Spleen (tissue), 7 donors: ENCODE results near the gene DICER1.

Experiments
- POLR2A ChIP-seq, 3 donors: fragments of 450-650 bp; IDR thresholded peaks; one replicate each; pipeline ENCODE4 v1.5.1; 2017; ENCODE audit warnings: antibody characterized with exemption in 3 of 3, mild to moderate bottlenecking in 1 of 3
- POLR2AphosphoS5 ChIP-seq, 3 donors: sonication (generic); formaldehyde crosslinking; IDR thresholded peaks; one replicate each; pipeline ENCODE4 v1.5.1; 2017; ENCODE audit warnings: antibody characterized with exemption in 3 of 3
- TF ChIP-seq, protein P1 (sequence below), 11 experiments: fragments of 200-600 bp in 7 of 11; fragments of 450-650 bp in 4 of 11; sonication (generic) in 4 of 11; IDR thresholded peaks in 8 of 11; conservative IDR thresholded peaks in 3 of 11; 1 replicate in 7 of 11; 2 replicates in 4 of 11; pipeline versions ENCODE4 v1.4.0 to v1.8.0; 2016 to 2021; ENCODE audit warnings: antibody characterized with exemption in 11 of 11, inconsistent platforms in 4 of 11, mild to moderate bottlenecking in 1 of 11
- donor health status: DM: no; HTN: no; CAD: no; lungs with moderate emphysema.
- donor health status: DM: no; HTN: no; CAD: no.
- donor health status: DM: no; HTN: no; CAD: no.

- no peak for TF ChIP-seq POLR2AphosphoS5 (IDR thresholded peaks at IDR 0.05)
- TF ChIP-seq, protein P1, sequence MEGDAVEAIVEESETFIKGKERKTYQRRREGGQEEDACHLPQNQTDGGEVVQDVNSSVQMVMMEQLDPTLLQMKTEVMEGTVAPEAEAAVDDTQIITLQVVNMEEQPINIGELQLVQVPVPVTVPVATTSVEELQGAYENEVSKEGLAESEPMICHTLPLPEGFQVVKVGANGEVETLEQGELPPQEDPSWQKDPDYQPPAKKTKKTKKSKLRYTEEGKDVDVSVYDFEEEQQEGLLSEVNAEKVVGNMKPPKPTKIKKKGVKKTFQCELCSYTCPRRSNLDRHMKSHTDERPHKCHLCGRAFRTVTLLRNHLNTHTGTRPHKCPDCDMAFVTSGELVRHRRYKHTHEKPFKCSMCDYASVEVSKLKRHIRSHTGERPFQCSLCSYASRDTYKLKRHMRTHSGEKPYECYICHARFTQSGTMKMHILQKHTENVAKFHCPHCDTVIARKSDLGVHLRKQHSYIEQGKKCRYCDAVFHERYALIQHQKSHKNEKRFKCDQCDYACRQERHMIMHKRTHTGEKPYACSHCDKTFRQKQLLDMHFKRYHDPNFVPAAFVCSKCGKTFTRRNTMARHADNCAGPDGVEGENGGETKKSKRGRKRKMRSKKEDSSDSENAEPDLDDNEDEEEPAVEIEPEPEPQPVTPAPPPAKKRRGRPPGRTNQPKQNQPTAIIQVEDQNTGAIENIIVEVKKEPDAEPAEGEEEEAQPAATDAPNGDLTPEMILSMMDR (IDR thresholded peaks at IDR 0.05 in 8 of 11, conservative IDR thresholded peaks at IDR 0.05 in 3 of 11) = no peak
- TF ChIP-seq POLR2A (IDR thresholded peaks at IDR 0.05) = no peak
Observed at GRCh38 chr14:95092723-95093122, 64.6 kb downstream of the DICER1 start.
